GM12878 (cell line): ENCODE measurements around the gene NAV2. TPM values are rescaled to one million over a fixed set of nuclear protein-coding genes. Genes with fewer than 3 reads are reported as not detected.

Experiments used
- ATAC-seq: fragments of 200-7000 bp; cut with Tn5 transposase; 3 replicates; pipeline ENCODE4 v1.9.1; 2020; ENCODE audit warnings: mild to moderate bottlenecking, moderate library complexity
- BruUV-seq: library from RNA; stranded (reverse); fragments of 400-500 nt; replicated peaks from 2 replicates; lab custom pipeline; 2021; lab: Mats Ljungman, UMichigan
- CTCF ChIA-PET: fragments of 300-600 bp; sonication (Branson Sonifier 250); formaldehyde crosslinking; extraction: SDS; loops from one replicate; lab custom pipeline; 2021; ENCODE audit warnings: inconsistent platforms; lab: Yijun Ruan, JAX
- POLR2A ChIA-PET: fragments of 350-600 bp; formaldehyde crosslinking; extraction: SDS; loops from one replicate; lab custom pipeline; 2021; ENCODE audit warnings: inconsistent platforms; lab: Charles Lee
- RAD21 ChIA-PET: fragments of 300-600 bp; sonication (Branson Sonifier 250); formaldehyde crosslinking; loops from one replicate; lab custom pipeline; 2023; ENCODE audit warnings: antibody characterized with exemption; ENCODE audit not compliant: unreplicated experiment; lab: Charles Lee
- SMC1A ChIA-PET: fragments of 300-600 bp; sonication (Branson Sonifier 250); formaldehyde crosslinking; loops from one replicate; lab custom pipeline; 2023; ENCODE audit not compliant: unreplicated experiment, uncharacterized antibody; lab: Charles Lee
- DNase-seq: peaks from one replicate; pipeline ENCODE4 v3.0.0-alpha.2; 2011; ENCODE audit warnings: low read depth, low spot score
- FAIRE-seq: peaks from 3 replicates; lab custom pipeline; 2011; peaks lifted over from hg19 to GRCh38; lab: Jason Lieb, UNC
- H2AFZ ChIP-seq: 2 replicates; pipeline ENCODE4 v1.6.0; 2011; ENCODE audit warnings: low read depth, low read length, control low read depth; ENCODE audit not compliant: control insufficient read depth
- H3K27ac ChIP-seq: 2 replicates; pipeline ENCODE4 v1.5.1; 2011; ENCODE audit warnings: control low read depth; ENCODE audit not compliant: control insufficient read depth, insufficient read depth
- H3K27me3 ChIP-seq, 2 experiments: replicated peaks in 1 of 2; 2 replicates each; pipeline versions ENCODE4 v1.6.0 to v1.6.1; 2011; ENCODE audit warnings: low read length in 1 of 2; ENCODE audit not compliant: control insufficient read depth in 2 of 2, insufficient read depth in 2 of 2
- H3K36me3 ChIP-seq, 2 experiments: 2 replicates each; pipeline ENCODE4 v1.5.1; 2011; ENCODE audit warnings: low read length in 1 of 2; ENCODE audit not compliant: control insufficient read depth in 2 of 2, insufficient read depth in 2 of 2
- H3K4me1 ChIP-seq: 2 replicates; pipeline ENCODE4 v1.6.1; 2011; ENCODE audit warnings: mild to moderate bottlenecking, low read length, moderate library complexity, mixed read lengths; ENCODE audit not compliant: control insufficient read depth, insufficient read depth
- H3K4me2 ChIP-seq: 2 replicates; pipeline ENCODE4 v1.6.0; 2011; ENCODE audit warnings: control low read depth; ENCODE audit not compliant: control insufficient read depth, insufficient read depth
- H3K4me3 ChIP-seq: fragments of 200-600 bp; sonication (generic); 2 replicates; pipeline ENCODE4 v1.5.1; 2016
- H3K79me2 ChIP-seq: 2 replicates; pipeline ENCODE4 v1.6.0; 2011; ENCODE audit warnings: low read length; ENCODE audit not compliant: control insufficient read depth, insufficient read depth
- H3K9ac ChIP-seq: 2 replicates; pipeline ENCODE4 v1.8.0; 2011; ENCODE audit warnings: low read length, control low read depth, mixed read lengths; ENCODE audit not compliant: control insufficient read depth, insufficient read depth
- H3K9me3 ChIP-seq: replicated peaks from 3 replicates; pipeline ENCODE4 v1.5.1; 2011; ENCODE audit warnings: mild to moderate bottlenecking, low read length; ENCODE audit not compliant: control insufficient read depth, insufficient read depth
- H4K20me1 ChIP-seq: 2 replicates; pipeline ENCODE4 v1.6.0; 2011; ENCODE audit not compliant: control insufficient read depth, insufficient read depth
- ASH2L ChIP-seq: fragments of 300-600, 200-600 bp; sonication (generic); IDR thresholded peaks from 2 replicates; pipeline ENCODE4 v1.6.1; 2017; ENCODE audit warnings: low read depth, mild to moderate bottlenecking, borderline replicate concordance
- BCLAF1 ChIP-seq: fragments of 450-650 bp; IDR thresholded peaks from 2 replicates; pipeline ENCODE4 v1.6.1; 2017; ENCODE audit warnings: antibody characterized with exemption, mild to moderate bottlenecking, moderate library complexity
- CREB1 ChIP-seq: IDR thresholded peaks from 2 replicates; pipeline ENCODE4 v1.6.1; 2012; ENCODE audit warnings: low read depth, mild to moderate bottlenecking, inconsistent platforms
- EP300 ChIP-seq, 2 experiments: fragments of 150-350 bp in 1 of 2; IDR thresholded peaks; 2 replicates each; pipeline ENCODE4 v1.6.1; 2011 to 2012; ENCODE audit warnings: low read depth in 2 of 2, low read length in 2 of 2, borderline replicate concordance in 1 of 2, improper control_type of control experiment in 1 of 2, inconsistent platforms in 1 of 2; ENCODE audit not compliant: control insufficient read depth in 1 of 2
- HDGF ChIP-seq: fragments of 450-650 bp; IDR thresholded peaks from 2 replicates; pipeline ENCODE4 v1.6.1; 2016; ENCODE audit warnings: antibody characterized with exemption
- IKZF2 ChIP-seq, 2 experiments: fragments of 450-650 bp; IDR thresholded peaks; 2 replicates each; pipeline ENCODE4 v1.6.1; 2017; ENCODE audit warnings: mild to moderate bottlenecking in 2 of 2, moderate library complexity in 2 of 2
- JUNB ChIP-seq: IDR thresholded peaks from 2 replicates; pipeline ENCODE4 v1.6.1; 2016; ENCODE audit warnings: antibody characterized with exemption, mild to moderate bottlenecking
- NFIC ChIP-seq: IDR thresholded peaks from 2 replicates; pipeline ENCODE4 v1.6.1; 2012; ENCODE audit warnings: low read depth, mild to moderate bottlenecking, inconsistent platforms, low read length, moderate library complexity
- PML ChIP-seq: IDR thresholded peaks from 2 replicates; pipeline ENCODE4 v1.6.1; 2012; ENCODE audit warnings: low read length, inconsistent platforms
- POLR2A ChIP-seq: IDR thresholded peaks from 2 replicates; pipeline ENCODE4 v1.6.1; 2011; ENCODE audit warnings: low read depth, mild to moderate bottlenecking, low read length
- RUNX3 ChIP-seq: IDR thresholded peaks from 2 replicates; pipeline ENCODE4 v1.6.1; 2012; ENCODE audit warnings: low read length, inconsistent platforms
- SUPT20H ChIP-seq: IDR thresholded peaks from 2 replicates; pipeline ENCODE4 v1.6.1; 2011; ENCODE audit warnings: low read depth, mild to moderate bottlenecking, low read length, moderate library complexity, borderline replicate concordance; ENCODE audit not compliant: control insufficient read depth
- SUZ12 ChIP-seq: fragments of 200-600 bp; sonication (generic); IDR thresholded peaks from one replicate; pipeline ENCODE4 v1.6.1; 2018; ENCODE audit warnings: antibody characterized with exemption, mild to moderate bottlenecking; ENCODE audit not compliant: unreplicated experiment
- WGBS: methylation state at CpG from one replicate; pipeline ENCODE4 v1.1.6; 2016; ENCODE audit warnings: low lambda C conversion rate; ENCODE audit not compliant: insufficient replicate concordance, insufficient coverage; ENCODE audit errors: missing lambda C conversion rate; 5-methylcytosine and 5-hydroxymethylcytosine counted together
- in situ Hi-C: fragments of 300-500 bp; cut with MboI; formaldehyde crosslinking; loops from 9 replicates; pipeline ENCODE4 v1.14.3; 2018; ENCODE audit warnings: mixed read lengths
- intact Hi-C: fragments of 100-400 bp; cut with micrococcal nuclease; formaldehyde crosslinking; loops from one replicate; pipeline ENCODE4 v1.14.2; 2022; ENCODE audit not compliant: unreplicated experiment
- polyA plus RNA-seq, 11 experiments: library from polyadenylated mRNA; depleted of rRNA in 4 of 11; unstranded in 6 of 11; stranded (reverse) in 5 of 11; fragments of >200 nt; fragmentation: Nextera tagmentation in 4 of 11; fragmentation: Illumina TruSeq in 1 of 11; extraction: Ambion mirVana in 4 of 11; extraction: Trizol in 1 of 11; gene quantifications; 1 replicate in 1 of 11; 2 replicates in 10 of 11; pipeline versions ENCODE4 v1.2.1 to v1.2.3, GENCODE V29; 2011 to 2016; ENCODE audit warnings: inconsistent platforms in 2 of 11, missing spikeins in 2 of 11, low read depth in 1 of 11
- total RNA-seq, 4 experiments: library from RNA; depleted of rRNA in 3 of 4; stranded (reverse); fragments of >200 nt in 3 of 4; fragmentation: Illumina TruSeq in 1 of 4; extraction: Trizol in 1 of 4; gene quantifications; 2 replicates each; pipeline versions ENCODE4 v1.2.1 to v1.2.3, GENCODE V29; 2013 to 2021
- TF ChIP-seq, protein P1 (sequence below): fragments of 450-650 bp; formaldehyde crosslinking; IDR thresholded peaks from 2 replicates; pipeline ENCODE4 v1.4.0; 2020; ENCODE audit warnings: mild to moderate bottlenecking, moderate library complexity
- TF ChIP-seq, protein P2 (sequence below): IDR thresholded peaks from 2 replicates; pipeline ENCODE4 v1.6.1; 2012; ENCODE audit warnings: low read depth, low read length, improper control_type of control experiment

Gene NAV2
- total and polyA plus RNA-seq, 10 of the 15 experiments (the other 5 are each of a cell fraction or from before 2014, with no cell fraction given) = 0.35 to 6.1 (median 1.1) TPM

- TF ChIP-seq SUPT20H (no peak), NFIC (no peak), ASH2L (no peak), HDGF (no peak), POLR2A (no peak), RUNX3 (no peak), CREB1 (no peak)
- TF ChIP-seq, protein P1, sequence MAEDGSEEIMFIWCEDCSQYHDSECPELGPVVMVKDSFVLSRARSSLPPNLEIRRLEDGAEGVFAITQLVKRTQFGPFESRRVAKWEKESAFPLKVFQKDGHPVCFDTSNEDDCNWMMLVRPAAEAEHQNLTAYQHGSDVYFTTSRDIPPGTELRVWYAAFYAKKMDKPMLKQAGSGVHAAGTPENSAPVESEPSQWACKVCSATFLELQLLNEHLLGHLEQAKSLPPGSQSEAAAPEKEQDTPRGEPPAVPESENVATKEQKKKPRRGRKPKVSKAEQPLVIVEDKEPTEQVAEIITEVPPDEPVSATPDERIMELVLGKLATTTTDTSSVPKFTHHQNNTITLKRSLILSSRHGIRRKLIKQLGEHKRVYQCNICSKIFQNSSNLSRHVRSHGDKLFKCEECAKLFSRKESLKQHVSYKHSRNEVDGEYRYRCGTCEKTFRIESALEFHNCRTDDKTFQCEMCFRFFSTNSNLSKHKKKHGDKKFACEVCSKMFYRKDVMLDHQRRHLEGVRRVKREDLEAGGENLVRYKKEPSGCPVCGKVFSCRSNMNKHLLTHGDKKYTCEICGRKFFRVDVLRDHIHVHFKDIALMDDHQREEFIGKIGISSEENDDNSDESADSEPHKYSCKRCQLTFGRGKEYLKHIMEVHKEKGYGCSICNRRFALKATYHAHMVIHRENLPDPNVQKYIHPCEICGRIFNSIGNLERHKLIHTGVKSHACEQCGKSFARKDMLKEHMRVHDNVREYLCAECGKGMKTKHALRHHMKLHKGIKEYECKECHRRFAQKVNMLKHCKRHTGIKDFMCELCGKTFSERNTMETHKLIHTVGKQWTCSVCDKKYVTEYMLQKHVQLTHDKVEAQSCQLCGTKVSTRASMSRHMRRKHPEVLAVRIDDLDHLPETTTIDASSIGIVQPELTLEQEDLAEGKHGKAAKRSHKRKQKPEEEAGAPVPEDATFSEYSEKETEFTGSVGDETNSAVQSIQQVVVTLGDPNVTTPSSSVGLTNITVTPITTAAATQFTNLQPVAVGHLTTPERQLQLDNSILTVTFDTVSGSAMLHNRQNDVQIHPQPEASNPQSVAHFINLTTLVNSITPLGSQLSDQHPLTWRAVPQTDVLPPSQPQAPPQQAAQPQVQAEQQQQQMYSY (CRISPR knock-in tag) = no peak
These were observed 114.0 kb downstream of the NAV2 start (continued) for GRCh38 chr11:19826606-19827005.

DNA sequence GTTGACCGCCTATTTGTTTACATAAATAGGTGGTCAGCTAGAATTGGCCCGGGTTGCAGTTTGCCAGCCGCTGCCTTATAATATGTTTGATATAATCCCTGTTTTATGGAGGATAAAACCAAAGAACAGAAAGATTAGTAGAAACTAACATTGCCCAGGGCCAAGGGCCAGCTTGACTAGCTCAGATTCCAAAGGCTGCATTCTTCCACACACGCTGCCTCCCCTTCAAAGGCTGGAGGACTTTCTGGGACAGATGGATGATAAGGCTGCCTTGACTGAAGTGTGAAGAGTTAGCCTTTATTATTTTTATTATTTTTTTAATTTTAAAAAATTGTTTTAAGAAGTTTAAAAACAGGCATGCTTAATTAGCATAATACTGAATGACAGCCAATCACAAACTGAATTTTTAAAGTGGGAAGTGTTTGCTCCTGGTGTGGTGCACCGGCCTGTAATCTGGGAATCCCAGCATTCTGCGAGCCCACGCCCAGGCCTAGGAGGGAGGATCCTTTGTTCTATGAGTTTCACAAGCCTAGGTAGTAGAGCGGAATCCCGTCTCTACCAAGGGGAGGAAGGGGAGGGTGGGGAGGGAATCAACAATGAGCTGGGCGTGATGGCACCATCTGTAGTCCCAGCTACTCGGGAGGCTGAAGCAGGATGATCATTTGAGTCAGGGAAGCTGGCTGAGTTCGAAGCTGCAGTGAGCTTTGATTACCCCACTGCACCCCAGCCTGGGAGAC is 114.9 kb downstream of the NAV2 start:
- Histone ChIP-seq H3K36me3 (no peaks in the 10 kb centered on the region), H3K27ac (no peak overlapping the region), H2AFZ (no peak overlapping the region), H3K4me1 (peaks cover 7% of the 10 kb centered on the region; the same call in 1 of the 2 replicates), H4K20me1 (no peaks in the 10 kb centered on the region), H3K9me3 (no peaks in the 10 kb centered on the region), H3K9ac (no peak overlapping the region), H3K79me2 (no peaks in the 10 kb centered on the region), H3K27me3 (no peaks in the 10 kb centered on the region), H3K4me3 (no peak overlapping the region), H3K4me2 (no peak overlapping the region)
- WGBS = 67% methylated on average over 12 of the region's 12 CpGs
- no peak for ATAC-seq
- intact Hi-C loops (no loop called here), in situ Hi-C loops (no loop called here)
- ChIA-PET RAD21 (interaction anchor here (1.9 to 2.6 kb wide), 3 partner anchors 9 to 16 kb away, joined by 4 to 9 read pairs (median 5); no protein-coding TSS in a partner anchor), POLR2A (no interaction called here), CTCF (interaction anchor here (1.1 to 1.5 kb wide), 3 partner anchors 14 to 76 kb away, joined by 3 to 5 read pairs (median 4); no protein-coding TSS in a partner anchor), SMC1A (interaction anchor here (1.2 to 1.5 kb wide), 5 partner anchors 14 to 49 kb away, joined by 3 to 10 read pairs (median 4); no protein-coding TSS in a partner anchor)
- no TSS peak for BruUV-seq
- no peak for FAIRE-seq
- DNase-seq = no peak
- TF ChIP-seq PML (no peak), BCLAF1 (no peak), SUZ12 (no peak), HDGF (no peak), IKZF2 (IDR thresholded peaks at IDR 0.05) (no peak), EP300 (IDR thresholded peaks at IDR 0.05; ENCODE audit: borderline replicate concordance in 1 of 2, control insufficient read depth in 1 of 2, low read depth in 2 of 2, low read length in 2 of 2) (no peak), JUNB (no peak)
- TF ChIP-seq, protein P2, sequence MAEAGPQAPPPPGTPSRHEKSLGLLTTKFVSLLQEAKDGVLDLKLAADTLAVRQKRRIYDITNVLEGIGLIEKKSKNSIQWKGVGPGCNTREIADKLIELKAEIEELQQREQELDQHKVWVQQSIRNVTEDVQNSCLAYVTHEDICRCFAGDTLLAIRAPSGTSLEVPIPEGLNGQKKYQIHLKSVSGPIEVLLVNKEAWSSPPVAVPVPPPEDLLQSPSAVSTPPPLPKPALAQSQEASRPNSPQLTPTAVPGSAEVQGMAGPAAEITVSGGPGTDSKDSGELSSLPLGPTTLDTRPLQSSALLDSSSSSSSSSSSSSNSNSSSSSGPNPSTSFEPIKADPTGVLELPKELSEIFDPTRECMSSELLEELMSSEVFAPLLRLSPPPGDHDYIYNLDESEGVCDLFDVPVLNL = no peak
